ENCODE measurements around the gene NLRC5.

Gene NLRC5

DNA sequence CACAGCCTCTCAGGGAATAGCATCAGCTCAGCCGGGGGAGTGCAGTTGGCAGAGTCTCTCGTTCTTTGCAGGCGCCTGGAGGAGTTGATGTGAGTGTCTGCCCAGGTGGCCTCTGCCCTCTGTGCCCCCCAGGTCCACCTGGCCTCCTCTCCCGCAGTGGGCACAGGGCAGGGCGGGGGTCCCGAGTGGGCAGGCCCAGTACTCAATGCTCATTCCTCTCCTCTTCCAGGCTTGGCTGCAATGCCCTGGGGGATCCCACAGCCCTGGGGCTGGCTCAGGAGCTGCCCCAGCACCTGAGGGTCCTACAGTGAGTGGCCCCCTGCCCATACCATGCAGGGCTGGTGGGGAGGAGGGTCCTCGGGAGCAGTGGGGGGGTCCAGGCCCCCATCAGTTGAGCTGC lies 88.4 kb downstream of the NLRC5 start:
- in situ Hi-C loops (cut with HindIII; ENCODE audit: low sequenced_read_pairs): no loop called here

DNA sequence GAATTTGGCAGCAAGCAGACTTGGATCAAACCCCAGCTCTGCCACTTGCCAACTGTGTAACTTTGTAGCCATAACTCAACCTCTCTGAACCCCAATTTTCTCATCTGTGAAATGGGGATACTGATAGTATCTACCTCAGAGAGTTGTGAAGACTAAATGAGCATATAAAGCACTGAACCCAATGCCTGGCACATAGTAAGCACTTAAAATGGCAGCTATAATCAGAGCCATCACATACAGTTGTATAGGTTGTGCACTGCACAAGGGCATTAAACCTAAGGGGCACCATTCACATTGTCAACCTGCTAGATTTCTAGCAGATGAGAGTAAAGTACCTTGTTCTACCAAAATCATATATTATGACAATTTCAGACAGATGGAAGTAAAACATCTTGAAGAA lies 92.4 kb downstream of the NLRC5 start:
- TF ChIP-seq, protein P1, sequence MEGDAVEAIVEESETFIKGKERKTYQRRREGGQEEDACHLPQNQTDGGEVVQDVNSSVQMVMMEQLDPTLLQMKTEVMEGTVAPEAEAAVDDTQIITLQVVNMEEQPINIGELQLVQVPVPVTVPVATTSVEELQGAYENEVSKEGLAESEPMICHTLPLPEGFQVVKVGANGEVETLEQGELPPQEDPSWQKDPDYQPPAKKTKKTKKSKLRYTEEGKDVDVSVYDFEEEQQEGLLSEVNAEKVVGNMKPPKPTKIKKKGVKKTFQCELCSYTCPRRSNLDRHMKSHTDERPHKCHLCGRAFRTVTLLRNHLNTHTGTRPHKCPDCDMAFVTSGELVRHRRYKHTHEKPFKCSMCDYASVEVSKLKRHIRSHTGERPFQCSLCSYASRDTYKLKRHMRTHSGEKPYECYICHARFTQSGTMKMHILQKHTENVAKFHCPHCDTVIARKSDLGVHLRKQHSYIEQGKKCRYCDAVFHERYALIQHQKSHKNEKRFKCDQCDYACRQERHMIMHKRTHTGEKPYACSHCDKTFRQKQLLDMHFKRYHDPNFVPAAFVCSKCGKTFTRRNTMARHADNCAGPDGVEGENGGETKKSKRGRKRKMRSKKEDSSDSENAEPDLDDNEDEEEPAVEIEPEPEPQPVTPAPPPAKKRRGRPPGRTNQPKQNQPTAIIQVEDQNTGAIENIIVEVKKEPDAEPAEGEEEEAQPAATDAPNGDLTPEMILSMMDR (IDR thresholded peaks at IDR 0.05; ENCODE audit: low read depth, low read length): no peak
- DNase-seq (ENCODE audit: low read depth, low spot score): no peak
- H3K4me3 ChIP-seq (ENCODE audit: low read depth, low read length): no peak overlapping the region
- in situ Hi-C loops (cut with HindIII; ENCODE audit: low sequenced_read_pairs): no loop called here

More for the DNA sequence above, 88.4 kb downstream of the NLRC5 start:
- TF ChIP-seq, protein P1 (IDR thresholded peaks at IDR 0.05; ENCODE audit: low read depth, low read length): no peak
- no peak overlapping the region for H3K4me3 ChIP-seq (ENCODE audit: low read depth, low read length)
- no peak for DNase-seq (ENCODE audit: low read depth, low spot score)

DNA sequence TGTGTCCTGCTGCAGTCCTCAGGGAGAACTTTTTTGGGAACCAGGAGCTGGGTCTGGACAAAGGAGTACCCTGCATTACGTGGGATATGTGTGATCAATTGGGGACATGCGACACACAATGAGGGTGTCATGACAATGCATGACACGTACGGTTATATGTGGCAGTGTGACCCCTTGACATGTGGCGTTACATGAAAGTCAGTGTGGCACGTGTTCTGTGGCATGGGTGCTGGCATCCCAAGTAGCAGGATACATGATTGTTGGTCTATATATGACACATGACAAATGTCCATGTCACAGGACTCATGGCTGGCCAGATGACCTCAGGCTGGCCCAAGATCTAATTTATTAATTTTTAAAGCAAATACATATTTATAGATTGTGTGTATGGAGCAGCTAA lies 93.3 kb downstream of the NLRC5 start:
- TF ChIP-seq, protein P1 (IDR thresholded peaks at IDR 0.05; ENCODE audit: low read depth, low read length): no peak
- no peak overlapping the region for H3K4me3 ChIP-seq (ENCODE audit: low read depth, low read length)
- no peak for DNase-seq (ENCODE audit: low read depth, low spot score)
- in situ Hi-C loops (cut with HindIII; ENCODE audit: low sequenced_read_pairs): no loop called here

DNA sequence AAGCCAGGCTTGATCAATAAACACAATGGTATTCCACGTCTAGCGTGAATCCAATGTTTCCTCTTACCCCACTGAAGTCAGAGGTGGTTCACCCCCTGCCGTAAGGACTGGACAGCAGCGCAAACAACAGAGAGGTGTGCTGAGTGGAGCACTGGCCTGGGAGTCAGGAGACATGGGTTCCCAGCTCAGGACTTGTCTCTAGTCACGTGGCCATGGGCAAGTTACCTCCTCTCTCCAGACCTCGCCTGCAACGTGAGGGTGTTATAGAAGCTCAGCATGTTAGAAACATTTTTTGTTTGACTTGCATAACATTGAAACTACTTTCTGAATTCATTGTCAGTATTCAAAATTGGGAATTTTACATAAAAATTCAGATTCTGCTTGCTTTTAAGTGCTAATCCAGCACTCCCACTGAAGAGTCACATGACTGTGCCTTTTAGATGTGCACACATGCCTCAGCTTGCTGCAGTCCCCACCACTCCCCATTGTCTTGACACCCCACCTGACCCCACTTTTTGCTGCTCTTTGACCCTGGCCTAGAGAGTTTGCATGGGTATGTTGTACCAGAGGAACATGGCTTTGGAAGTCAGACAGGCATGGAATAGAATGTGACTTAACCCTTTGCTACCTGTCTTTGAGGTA lies 94.2 kb downstream of the NLRC5 start:
- TF ChIP-seq, protein P1 (IDR thresholded peaks at IDR 0.05; ENCODE audit: low read depth, low read length): no peak
- in situ Hi-C loops (cut with HindIII; ENCODE audit: low sequenced_read_pairs): no loop called here
- no peak for DNase-seq (ENCODE audit: low read depth, low spot score)
- no peak overlapping the region for H3K4me3 ChIP-seq (ENCODE audit: low read depth, low read length)

DNA sequence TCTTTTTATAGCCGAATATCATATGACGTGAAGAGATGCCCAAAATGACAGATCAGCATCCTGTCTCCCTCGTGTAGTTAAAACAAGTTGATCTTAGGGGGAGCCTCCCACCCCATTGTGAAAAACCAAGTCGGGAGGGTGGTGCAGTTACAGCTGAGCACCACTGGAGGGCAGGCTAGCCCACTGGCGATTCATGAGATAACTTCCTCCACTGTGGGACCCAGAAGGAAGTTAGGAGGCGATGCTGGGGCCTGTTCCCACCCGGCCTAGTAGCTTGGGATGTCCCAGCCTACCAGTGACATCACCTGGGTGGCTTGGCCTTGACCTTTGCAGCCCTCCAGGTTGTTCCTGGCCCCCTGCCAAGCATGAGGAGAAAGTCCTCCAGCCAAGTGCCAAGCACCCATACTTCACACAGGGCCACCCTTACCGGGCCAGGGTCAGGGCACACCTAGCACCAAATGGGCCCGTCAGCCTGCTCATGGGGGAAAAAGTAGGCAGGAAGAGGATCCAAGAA lies 95.0 kb downstream of the NLRC5 start:
- no peak overlapping the region for H3K4me3 ChIP-seq (ENCODE audit: low read depth, low read length)
- TF ChIP-seq, protein P1 (IDR thresholded peaks at IDR 0.05; ENCODE audit: low read depth, low read length): peak; percentile 99
- DNase-seq (ENCODE audit: low read depth, low spot score): peak; percentile 72
- in situ Hi-C loops (cut with HindIII; ENCODE audit: low sequenced_read_pairs): no loop called here

DNA sequence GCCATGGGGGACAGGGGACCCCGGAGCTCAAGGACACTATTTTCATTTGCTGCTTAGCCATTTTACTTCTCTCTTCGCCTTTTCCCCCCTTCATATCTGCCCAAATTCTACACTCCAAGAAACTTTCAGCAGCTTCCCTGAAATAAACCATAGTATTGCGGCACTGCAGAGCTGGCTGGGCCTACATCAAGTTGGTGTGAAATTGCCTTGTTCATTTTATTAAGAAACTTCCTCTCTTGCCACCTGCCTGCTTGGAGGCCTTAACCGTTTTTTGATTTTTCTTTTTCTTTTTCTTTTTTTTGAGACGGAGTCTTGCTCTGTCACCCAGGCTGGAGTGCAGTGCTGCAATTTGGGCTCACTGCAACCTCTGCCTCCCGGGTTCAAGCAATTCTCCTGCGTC lies 95.6 kb downstream of the NLRC5 start:
- H3K4me3 ChIP-seq (ENCODE audit: low read depth, low read length): no peak overlapping the region
- in situ Hi-C loops (cut with HindIII; ENCODE audit: low sequenced_read_pairs): no loop called here
- TF ChIP-seq, protein P1 (IDR thresholded peaks at IDR 0.05; ENCODE audit: low read depth, low read length): no peak
- DNase-seq (ENCODE audit: low read depth, low spot score): no peak
